ENCODE measurements around the gene MACF1. TPM values are rescaled to one million over a fixed set of nuclear protein-coding genes. Genes with fewer than 3 reads are reported as not detected.

The MACF1 gene
- total RNA-seq, 2 experiments from 2014 or later: 328 to 344 TPM

GRCh38 chr1:39385067-39385988 is 180.8 kb downstream of the MACF1 start:
- ATAC-seq (ENCODE audit: low read depth): no peak
- H3K4me1 Mint-ChIP-seq: peaks cover 2% of the 10 kb centered on the region
- no peak overlapping the region for H3K27ac Mint-ChIP-seq
- POLR2A ChIA-PET: no interaction called here
- peaks cover 32% of the 10 kb centered on the region for H3K36me3 Mint-ChIP-seq
- H3K4me3 Mint-ChIP-seq: no peak overlapping the region
- DNase-seq: no peak
- no peaks in the 10 kb centered on the region for H3K27me3 Mint-ChIP-seq
- no peaks in the 10 kb centered on the region for H3K9me3 Mint-ChIP-seq

GRCh38 chr1:39386997-39387396 is 182.5 kb downstream of the MACF1 start:
- Mint-ChIP-seq H3K27me3 (no peaks in the 10 kb centered on the region), H3K36me3 (peaks cover 38% of the 10 kb centered on the region), H3K27ac (no peak overlapping the region), H3K4me3 (no peak overlapping the region), H3K9me3 (no peaks in the 10 kb centered on the region), H3K4me1 (peaks cover 7% of the 10 kb centered on the region)
- DNase-seq (no peak), ATAC-seq (ENCODE audit: low read depth) (no peak)
- POLR2A ChIA-PET: interaction anchor here (0.6 kb wide), 1 partner anchor 155 kb away, joined by 3 read pairs; no protein-coding TSS in a partner anchor

- POLR2A ChIA-PET: no interaction called here
Observed at GRCh38 chr1:39387452-39387851, 183.0 kb downstream of the MACF1 start.

GRCh38 chr1:39391691-39392679 is 187.5 kb downstream of the MACF1 start:
- H3K27me3 Mint-ChIP-seq: no peaks in the 10 kb centered on the region
- no peak overlapping the region for H3K4me3 Mint-ChIP-seq
- H3K36me3 Mint-ChIP-seq: peaks cover 35% of the 10 kb centered on the region
- H3K4me1 Mint-ChIP-seq: peaks cover 36% of the 10 kb centered on the region
- no peaks in the 10 kb centered on the region for H3K9me3 Mint-ChIP-seq
- DNase-seq (no peak), ATAC-seq (ENCODE audit: low read depth) (no peak)
- POLR2A ChIA-PET: no interaction called here
- H3K27ac Mint-ChIP-seq: no peak overlapping the region

More at GRCh38 chr1:39387452-39387851, 183.0 kb downstream of the MACF1 start:
- ATAC-seq (ENCODE audit: low read depth) (no peak), DNase-seq (no peak)
- no peaks in the 10 kb centered on the region for H3K27me3 Mint-ChIP-seq
- H3K9me3 Mint-ChIP-seq: no peaks in the 10 kb centered on the region
- H3K27ac Mint-ChIP-seq: no peak overlapping the region
- H3K4me3 Mint-ChIP-seq: no peak overlapping the region
- H3K4me1 Mint-ChIP-seq: peaks cover 7% of the 10 kb centered on the region
- peaks cover 38% of the 10 kb centered on the region for H3K36me3 Mint-ChIP-seq

- H3K9me3 Mint-ChIP-seq: no peaks in the 10 kb centered on the region
- H3K27ac Mint-ChIP-seq: no peak overlapping the region
Observed at GRCh38 chr1:39392851-39393573, 188.5 kb downstream of the MACF1 start.

GRCh38 chr1:39393645-39394044 is 189.2 kb downstream of the MACF1 start:
- Mint-ChIP-seq H3K27me3 (no peaks in the 10 kb centered on the region), H3K9me3 (no peaks in the 10 kb centered on the region), H3K4me1 (peaks cover 43% of the 10 kb centered on the region), H3K27ac (peak overlapping the region; percentile 1), H3K36me3 (peaks cover 24% of the 10 kb centered on the region), H3K4me3 (no peak overlapping the region)
- ATAC-seq (ENCODE audit: low read depth) (no peak), DNase-seq (no peak)
- POLR2A ChIA-PET: no interaction called here

More at GRCh38 chr1:39392851-39393573, 188.5 kb downstream of the MACF1 start:
- Mint-ChIP-seq H3K4me1 (peaks cover 37% of the 10 kb centered on the region), H3K36me3 (peaks cover 29% of the 10 kb centered on the region), H3K4me3 (no peak overlapping the region), H3K27me3 (no peaks in the 10 kb centered on the region)
- DNase-seq: no peak
- POLR2A ChIA-PET: no interaction called here
- ATAC-seq (ENCODE audit: low read depth): no peak

GRCh38 chr1:39394059-39394458 is 189.6 kb downstream of the MACF1 start:
- ATAC-seq (ENCODE audit: low read depth) (no peak), DNase-seq (no peak)
- POLR2A ChIA-PET: no interaction called here
- peaks cover 24% of the 10 kb centered on the region for H3K36me3 Mint-ChIP-seq
- H3K27me3 Mint-ChIP-seq: no peaks in the 10 kb centered on the region
- peak overlapping the region; percentile 11 for H3K4me3 Mint-ChIP-seq
- H3K4me1 Mint-ChIP-seq: peaks cover 47% of the 10 kb centered on the region
- no peaks in the 10 kb centered on the region for H3K9me3 Mint-ChIP-seq
- no peak overlapping the region for H3K27ac Mint-ChIP-seq

- peak; percentile 63 for ATAC-seq (ENCODE audit: low read depth)
- no peak overlapping the region for H3K27ac Mint-ChIP-seq
- H3K36me3 Mint-ChIP-seq: peaks cover 24% of the 10 kb centered on the region
- no peak overlapping the region for H3K4me3 Mint-ChIP-seq
- POLR2A ChIA-PET: no interaction called here
- peaks cover 49% of the 10 kb centered on the region for H3K4me1 Mint-ChIP-seq
- DNase-seq: no peak
- H3K27me3 Mint-ChIP-seq: no peaks in the 10 kb centered on the region
- H3K9me3 Mint-ChIP-seq: no peaks in the 10 kb centered on the region
Observed at GRCh38 chr1:39394598-39394997, 190.1 kb downstream of the MACF1 start.

- Mint-ChIP-seq H3K4me1 (peaks cover 50% of the 10 kb centered on the region), H3K4me3 (no peak overlapping the region), H3K9me3 (no peaks in the 10 kb centered on the region), H3K36me3 (peaks cover 18% of the 10 kb centered on the region), H3K27ac (no peak overlapping the region), H3K27me3 (no peaks in the 10 kb centered on the region)
- DNase-seq (no peak), ATAC-seq (ENCODE audit: low read depth) (no peak)
- POLR2A ChIA-PET: no interaction called here
Observed at GRCh38 chr1:39395357-39395831, 190.9 kb downstream of the MACF1 start.

GRCh38 chr1:39396671-39397070 is 192.2 kb downstream of the MACF1 start:
- Mint-ChIP-seq H3K27ac (no peak overlapping the region), H3K4me1 (peaks cover 46% of the 10 kb centered on the region), H3K36me3 (peaks cover 11% of the 10 kb centered on the region), H3K27me3 (no peaks in the 10 kb centered on the region), H3K4me3 (no peak overlapping the region), H3K9me3 (no peaks in the 10 kb centered on the region)
- DNase-seq (no peak), ATAC-seq (ENCODE audit: low read depth) (no peak)
- POLR2A ChIA-PET: no interaction called here

- no peaks in the 10 kb centered on the region for H3K27me3 Mint-ChIP-seq
- H3K4me3 Mint-ChIP-seq: no peak overlapping the region
- no peak overlapping the region for H3K27ac Mint-ChIP-seq
- H3K36me3 Mint-ChIP-seq: peaks cover 15% of the 10 kb centered on the region
- ATAC-seq (ENCODE audit: low read depth) (no peak), DNase-seq (no peak)
- H3K4me1 Mint-ChIP-seq: peaks cover 45% of the 10 kb centered on the region
- POLR2A ChIA-PET: interaction anchor here (0.6 kb wide), 1 partner anchor 145 kb away, joined by 3 read pairs; no protein-coding TSS in a partner anchor
- no peaks in the 10 kb centered on the region for H3K9me3 Mint-ChIP-seq
Observed at GRCh38 chr1:39397487-39397886, 193.0 kb downstream of the MACF1 start.

GRCh38 chr1:39398278-39399021 is 194.0 kb downstream of the MACF1 start:
- no peak for DNase-seq
- Mint-ChIP-seq H3K4me1 (peaks cover 37% of the 10 kb centered on the region), H3K27ac (peak overlapping the region; percentile 7), H3K4me3 (no peak overlapping the region), H3K9me3 (no peaks in the 10 kb centered on the region), H3K27me3 (no peaks in the 10 kb centered on the region), H3K36me3 (peaks cover 15% of the 10 kb centered on the region)
- POLR2A ChIA-PET: no interaction called here
- ATAC-seq (ENCODE audit: low read depth): peak; percentile 58
